ENCODE results near the gene TGM4. TPM values are rescaled to one million over a fixed set of nuclear protein-coding genes. Genes with fewer than 3 reads are reported as not detected.

Gene TGM4
- total and polyA plus RNA-seq, 9 of the 15 experiments (the other 6 are each of a cell fraction or from before 2014, with no cell fraction given): not detected

GRCh38 chr3:44954304-44954703, 79.9 kb downstream of the TGM4 start:
- intact Hi-C loops (cut with micrococcal nuclease): no loop called here
- no peak for FAIRE-seq
- no TSS peak for BruUV-seq (replicated peaks)

More at GRCh38 chr3:44954304-44954703, 79.9 kb downstream of the TGM4 start:
- H3K79me2 ChIP-seq (ENCODE audit: control insufficient read depth, insufficient read depth, low read length): no peaks in the 10 kb centered on the region
- DNase-seq (ENCODE audit: extremely low read depth in 1 of 4, low spot score in 3 of 4) (no peak), ATAC-seq (no peak)
- no peak overlapping the region for H3K27ac ChIP-seq (ENCODE audit: extremely low read depth, low read depth, low read length)
- POLR2A ChIA-PET: interaction anchor here (0.6 to 1.2 kb wide), 2 partner anchors 13 to 30 kb away, joined by 3 to 4 read pairs; no protein-coding TSS in a partner anchor
- H3K4me1 ChIP-seq (replicated peaks in 1 of 2; ENCODE audit: control insufficient read depth in 2 of 2, insufficient read depth in 2 of 2, low read length in 2 of 2): no peaks in the 10 kb centered on the region
- peaks cover 42% of the 10 kb centered on the region for H3K36me3 ChIP-seq (ENCODE audit: control insufficient read depth, insufficient read depth, low read length)
- no peaks in the 10 kb centered on the region for H3K27me3 ChIP-seq (ENCODE audit: control insufficient read depth in 2 of 2, insufficient read depth in 2 of 2, low read length in 2 of 2)
- no peak overlapping the region for H3K9ac ChIP-seq (ENCODE audit: insufficient read depth in 1 of 2, low read depth in 2 of 2, low read length in 2 of 2)
- in situ Hi-C loops (cut with MboI): no loop called here
- no peaks in the 10 kb centered on the region for H3K9me3 ChIP-seq (replicated peaks; ENCODE audit: control insufficient read depth, insufficient read depth, low read depth, low read length)
- no peak overlapping the region for H3K4me3 ChIP-seq
- H4K20me1 ChIP-seq (replicated peaks; ENCODE audit: control insufficient read depth, insufficient read depth, low read length): peaks cover 18% of the 10 kb centered on the region
- no peak overlapping the region for H2AFZ ChIP-seq (ENCODE audit: low read depth, low read length)
- TF ChIP-seq ZNF239 (CRISPR knock-in tag; IDR thresholded peaks at IDR 0.05): no peak
- no peak for TF ChIP-seq ARID1B (IDR thresholded peaks at IDR 0.05)
- TF ChIP-seq STAT6 (CRISPR knock-in tag; IDR thresholded peaks at IDR 0.05): no peak
- no peak for TF ChIP-seq GTF2E2 (tag; IDR thresholded peaks at IDR 0.05)
- no peak for TF ChIP-seq SLC30A9 (CRISPR knock-in tag; IDR thresholded peaks at IDR 0.05)
- no peak for TF ChIP-seq ZNF449 (CRISPR knock-in tag; IDR thresholded peaks at IDR 0.05)
- no peak for TF ChIP-seq ZBED1 (IDR thresholded peaks at IDR 0.05)
- TF ChIP-seq PHB2 (IDR thresholded peaks at IDR 0.05; ENCODE audit: low read depth): no peak
- no peak for TF ChIP-seq ARHGAP35 (IDR thresholded peaks at IDR 0.05; ENCODE audit: partially characterized antibody)
- no peak for TF ChIP-seq RBM25 (IDR thresholded peaks at IDR 0.05; ENCODE audit: low read depth, low read length, severe bottlenecking)
- no peak for TF ChIP-seq PHF21A (IDR thresholded peaks at IDR 0.05; ENCODE audit: borderline replicate concordance, low read depth)
- TF ChIP-seq CHD1 (IDR thresholded peaks at IDR 0.05; ENCODE audit: low read length): no peak
- no peak for TF ChIP-seq ZFP36 (IDR thresholded peaks at IDR 0.05; ENCODE audit: low read depth, low read length, partially characterized antibody)
- no peak for TF ChIP-seq MECOM (CRISPR knock-in tag; IDR thresholded peaks at IDR 0.05)
- no peak for TF ChIP-seq MBD2 (IDR thresholded peaks at IDR 0.05; ENCODE audit: borderline replicate concordance, low read depth)
- TF ChIP-seq OTX1 (CRISPR knock-in tag; IDR thresholded peaks at IDR 0.05): no peak
- TF ChIP-seq SNAPC5 (CRISPR knock-in tag; IDR thresholded peaks at IDR 0.05): no peak
- TF ChIP-seq HCFC1 (IDR thresholded peaks at IDR 0.05; ENCODE audit: low read depth, low read length): no peak
- no peak for TF ChIP-seq RBFOX2 (IDR thresholded peaks at IDR 0.05; ENCODE audit: low read depth, low read length)
- TF ChIP-seq JUND (IDR thresholded peaks at IDR 0.05; ENCODE audit: borderline replicate concordance, low read depth, low read length): no peak
- no peak for TF ChIP-seq JUND (tag; IDR thresholded peaks at IDR 0.05; ENCODE audit: borderline replicate concordance, low read depth, low read length)
- H3K4me2 ChIP-seq (ENCODE audit: insufficient read depth, low read length): no peak overlapping the region
- 79% methylated on average over 5 of the region's 5 CpGs for WGBS (ENCODE audit: insufficient coverage, low coverage, missing lambda C conversion rate)
- H3K9me1 ChIP-seq (ENCODE audit: control insufficient read depth, insufficient read depth, low read length): no peaks in the 10 kb centered on the region
- CTCF ChIA-PET (ENCODE audit: low intra/inter-chr PET ratio): no interaction called here
